WTC11 (cell line): ENCODE data around the gene IZUMO4. TPM values are rescaled to one million over a fixed set of nuclear protein-coding genes. Genes with fewer than 3 reads are reported as not detected.

ENCODE experiments used
- ATAC-seq: fragments of 200-7000 bp; cut with Tn5 transposase; 2 replicates; pipeline ENCODE4 v1.10.0; 2021; ENCODE audit warnings: mild to moderate bottlenecking, moderate library complexity
- CTCF ChIA-PET: fragments of 300-600 bp; sonication (Branson Sonifier 250); formaldehyde crosslinking; loops from one replicate; lab custom pipeline; 2021; ENCODE audit warnings: antibody characterized with exemption; lab: Charles Lee
- POLR2A ChIA-PET: fragments of 350-600 bp; sonication (Branson Sonifier 250); formaldehyde crosslinking; loops from one replicate; lab custom pipeline; 2021; ENCODE audit warnings: antibody characterized with exemption; lab: Charles Lee
- DNase-seq: peaks from one replicate; pipeline ENCODE4 v3.0.0; 2021; ENCODE audit warnings: low spot score
- H3K27ac Mint-ChIP-seq: 2 replicates; pipeline ENCODE4 v1.8.0; 2021; ENCODE audit warnings: mixed read lengths
- H3K27me3 Mint-ChIP-seq: 2 replicates; pipeline ENCODE4 v1.8.0; 2021; ENCODE audit warnings: low read depth, mild to moderate bottlenecking, moderate library complexity, mixed read lengths
- H3K36me3 Mint-ChIP-seq: 2 replicates; pipeline ENCODE4 v1.8.0; 2021; ENCODE audit warnings: mixed read lengths
- H3K4me1 Mint-ChIP-seq: 2 replicates; pipeline ENCODE4 v1.8.0; 2022; ENCODE audit warnings: mixed read lengths
- H3K4me3 Mint-ChIP-seq: 2 replicates; pipeline ENCODE4 v1.8.0; 2021; ENCODE audit warnings: mild to moderate bottlenecking, moderate library complexity, mixed read lengths
- H3K9me3 Mint-ChIP-seq: 2 replicates; pipeline ENCODE4 v1.8.0; 2021; ENCODE audit warnings: mixed read lengths
- ATF2 ChIP-seq: sonication (generic); formaldehyde crosslinking; IDR thresholded peaks from 2 replicates; pipeline ENCODE4 v1.8.1; 2022; ENCODE audit warnings: low read depth, missing genetic modification reagents, borderline replicate concordance
- E2F4 ChIP-seq: sonication (generic); formaldehyde crosslinking; IDR thresholded peaks from 2 replicates; pipeline ENCODE4 v1.8.1; 2022; ENCODE audit warnings: low read depth, mild to moderate bottlenecking, moderate library complexity, missing genetic modification reagents, borderline replicate concordance
- GTF2I ChIP-seq: fragments of 250-450 bp; sonication (Bioruptor Pico); conservative IDR thresholded peaks from 2 replicates; pipeline ENCODE4 v1.4.0; 2021; ENCODE audit warnings: mild to moderate bottlenecking
- JUN ChIP-seq: sonication (generic); formaldehyde crosslinking; IDR thresholded peaks from 2 replicates; pipeline ENCODE4 v1.8.0; 2023; ENCODE audit warnings: mild to moderate bottlenecking, missing genetic modification reagents
- NFE2L1 ChIP-seq: sonication (generic); formaldehyde crosslinking; IDR thresholded peaks from 2 replicates; pipeline ENCODE4 v1.8.1; 2023; ENCODE audit warnings: missing genetic modification reagents
- PRDM15 ChIP-seq: sonication (generic); formaldehyde crosslinking; IDR thresholded peaks from 2 replicates; pipeline ENCODE4 v1.8.0; 2022; ENCODE audit warnings: missing genetic modification reagents
- SMAD3 ChIP-seq: sonication (generic); formaldehyde crosslinking; IDR thresholded peaks from 2 replicates; pipeline ENCODE4 v1.8.0; 2022; ENCODE audit warnings: missing genetic modification reagents, mild to moderate bottlenecking, borderline replicate concordance
- STAT6 ChIP-seq: sonication (generic); formaldehyde crosslinking; conservative IDR thresholded peaks from 2 replicates; pipeline ENCODE4 v1.8.1; 2023; ENCODE audit warnings: mild to moderate bottlenecking, low read depth, missing genetic modification reagents, moderate library complexity
- TCF7 ChIP-seq: sonication (generic); formaldehyde crosslinking; IDR thresholded peaks from 2 replicates; pipeline ENCODE4 v1.8.0; 2022; ENCODE audit warnings: mild to moderate bottlenecking, low read depth, missing genetic modification reagents, moderate library complexity
- TEAD1 ChIP-seq: sonication (generic); formaldehyde crosslinking; IDR thresholded peaks from 2 replicates; pipeline ENCODE4 v1.8.0; 2022; ENCODE audit warnings: mild to moderate bottlenecking, missing genetic modification reagents
- TEAD4 ChIP-seq: sonication (generic); formaldehyde crosslinking; IDR thresholded peaks from 2 replicates; pipeline ENCODE4 v1.8.0; 2022; ENCODE audit warnings: mild to moderate bottlenecking, missing genetic modification reagents
- TP53 ChIP-seq: sonication (generic); formaldehyde crosslinking; IDR thresholded peaks from 2 replicates; pipeline ENCODE4 v1.8.1; 2023; ENCODE audit warnings: mild to moderate bottlenecking, missing genetic modification reagents
- USF1 ChIP-seq: sonication (generic); formaldehyde crosslinking; IDR thresholded peaks from 2 replicates; pipeline ENCODE4 v1.8.0; 2022; ENCODE audit warnings: mild to moderate bottlenecking, missing genetic modification reagents
- ZNF396 ChIP-seq: fragments of 250-450 bp; sonication (Bioruptor Pico); IDR thresholded peaks from 2 replicates; pipeline ENCODE4 v1.8.0; 2021; ENCODE audit warnings: mild to moderate bottlenecking, moderate library complexity, borderline replicate concordance
- total RNA-seq: library from RNA; stranded (reverse); gene quantifications from 3 replicates; pipeline ENCODE4 v1.2.3, GENCODE V29; 2021

Gene IZUMO4
- total RNA-seq, 1 experiment from 2014 or later = 1.9 TPM

GRCh38 chr19:2064788-2065524, 31.8 kb upstream of the IZUMO4 start:
- H3K9me3 Mint-ChIP-seq = no peaks in the 10 kb centered on the region
- no peak overlapping the region for H3K4me3 Mint-ChIP-seq
- no peak overlapping the region for H3K27ac Mint-ChIP-seq
- H3K27me3 Mint-ChIP-seq = no peaks in the 10 kb centered on the region; the same call in 1 of the 2 replicates
- POLR2A ChIA-PET = no interaction called here
- H3K4me1 Mint-ChIP-seq = peaks cover 17% of the 10 kb centered on the region
- H3K36me3 Mint-ChIP-seq = no peaks in the 10 kb centered on the region
- TF ChIP-seq TCF7 (CRISPR knock-in tag) (no peak), SMAD3 (CRISPR knock-in tag) (no peak), USF1 (no peak), JUN (CRISPR knock-in tag) (no peak), PRDM15 (CRISPR knock-in tag) (no peak), ZNF396 (no peak)
- ATAC-seq = no peak
- CTCF ChIA-PET = interaction anchor here (1.1 kb wide), 1 partner anchor 13 kb away, joined by 3 read pairs; no protein-coding TSS in a partner anchor
- DNase-seq = no peak

- no peaks in the 10 kb centered on the region; the same call in 1 of the 2 replicates for H3K27me3 Mint-ChIP-seq
- TF ChIP-seq TEAD4 (no peak), TCF7 (CRISPR knock-in tag) (no peak), TP53 (CRISPR knock-in tag) (no peak)
- CTCF ChIA-PET = interaction anchor here (0.5 to 1.8 kb wide), 15 partner anchors 9 to 141 kb away, joined by 3 to 12 read pairs (median 4); partner anchors contain the start of gene MOB3A
- H3K4me3 Mint-ChIP-seq = no peak overlapping the region
- H3K9me3 Mint-ChIP-seq = no peaks in the 10 kb centered on the region
- H3K4me1 Mint-ChIP-seq = 0 out of 2 replicates have a peak, but pooled peaks cover 2% of the 10 kb centered on the region
- no peak for ATAC-seq
- no peak for DNase-seq
- H3K27ac Mint-ChIP-seq = no peak overlapping the region
- H3K36me3 Mint-ChIP-seq = peaks cover 7% of the 10 kb centered on the region
- POLR2A ChIA-PET = interaction anchor here (0.6 to 1.5 kb wide), 4 partner anchors 19 to 73 kb away, joined by 3 to 7 read pairs (median 4); no protein-coding TSS in a partner anchor
Observed at GRCh38 chr19:2070436-2070827, 26.3 kb upstream of the IZUMO4 start.

- Mint-ChIP-seq H3K9me3 (no peaks in the 10 kb centered on the region), H3K36me3 (peaks cover 7% of the 10 kb centered on the region), H3K27ac (peak overlapping the region; percentile 15; the same call in 1 of the 2 replicates), H3K4me3 (no peak overlapping the region), H3K4me1 (0 out of 2 replicates have a peak, but pooled peaks cover 2% of the 10 kb centered on the region), H3K27me3 (no peaks in the 10 kb centered on the region; the same call in 1 of the 2 replicates)
- ATAC-seq = no peak
- CTCF ChIA-PET = interaction anchor here (1.1 to 1.5 kb wide), 3 partner anchors 9 to 52 kb away, joined by 4 to 9 read pairs (median 6); partner anchors contain the start of gene MOB3A
- TF ChIP-seq ATF2 (no peak), SMAD3 (CRISPR knock-in tag) (no peak), TEAD1 (CRISPR knock-in tag) (no peak), JUN (CRISPR knock-in tag) (no peak), GTF2I (CRISPR knock-in tag) (no peak), E2F4 (no peak), NFE2L1 (CRISPR knock-in tag) (no peak), STAT6 (CRISPR knock-in tag) (no peak)
- POLR2A ChIA-PET = interaction anchor here (0.6 to 1.5 kb wide), 4 partner anchors 20 to 72 kb away, joined by 3 to 7 read pairs (median 4); no protein-coding TSS in a partner anchor
- no peak for DNase-seq
Observed at GRCh38 chr19:2070986-2071673, 25.6 kb upstream of the IZUMO4 start.
